Measurements from ENCODE around the gene STON1.
"Not testable (repeated sequence)": the region's sequence is repeated elsewhere in the genome, so short reads cannot be mapped to it uniquely, and the experiment has no call there.

The STON1 gene

DNA sequence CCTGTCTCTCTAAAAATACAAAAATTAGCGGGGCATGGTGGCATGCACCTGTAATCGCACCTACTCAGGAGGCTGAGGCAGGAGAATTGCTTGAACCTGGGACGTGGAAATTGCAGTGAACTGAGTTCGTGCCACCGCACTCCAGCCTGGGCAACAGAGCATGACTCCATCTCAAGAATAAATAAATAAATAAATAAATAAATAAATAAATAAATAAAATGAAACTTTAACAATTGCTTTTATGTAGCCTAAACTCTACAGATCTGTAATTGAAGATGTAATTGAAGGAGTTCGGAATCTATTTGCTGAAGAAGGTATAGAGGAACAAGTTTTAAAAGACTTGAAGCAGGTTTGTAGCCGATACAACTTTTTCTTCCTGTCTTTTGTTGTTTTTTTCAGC is 90.7 kb downstream of the STON1 start:
- DNase-seq (ENCODE audit: low read depth), result no peak

DNA sequence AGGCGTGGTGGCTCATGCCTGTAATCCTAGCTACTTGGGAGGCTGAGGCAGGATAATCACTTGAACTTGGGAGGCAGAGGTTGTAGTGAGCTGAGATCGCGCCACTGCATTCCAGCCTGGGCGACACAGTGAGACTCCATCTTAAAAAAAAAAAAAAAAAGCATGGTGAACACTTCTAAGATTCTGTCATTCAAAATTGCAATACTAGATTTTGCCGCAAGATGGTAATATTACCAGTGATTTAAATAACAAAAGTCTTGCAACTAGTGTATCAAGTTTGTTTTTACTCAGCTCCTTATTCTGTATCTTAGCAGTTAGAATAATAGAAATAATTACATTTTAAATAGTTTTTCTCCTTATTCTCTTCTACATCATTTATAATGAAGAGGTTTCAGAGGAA is 92.7 kb downstream of the STON1 start:
- DNase-seq (ENCODE audit: low read depth), result not testable (repeated sequence)

DNA sequence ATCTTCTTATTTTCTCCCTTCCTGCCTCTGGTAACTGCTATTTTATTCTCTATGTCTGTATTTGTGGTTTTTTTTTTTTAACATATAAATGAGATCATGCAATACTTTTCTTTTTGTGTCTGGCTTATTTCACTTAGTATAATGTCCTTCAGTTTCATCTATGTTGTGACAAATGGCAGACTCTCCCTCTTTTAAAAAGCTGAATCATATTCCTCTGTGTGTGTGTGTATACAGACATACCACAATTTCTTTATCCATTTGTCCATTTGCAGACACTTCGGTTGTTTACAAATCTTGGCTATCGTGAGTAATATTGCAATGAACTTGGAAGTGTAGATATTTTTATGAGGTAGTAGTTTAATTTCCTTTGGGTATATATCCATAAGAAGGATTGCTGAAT is 94.7 kb downstream of the STON1 start:
- DNase-seq (ENCODE audit: low read depth), result no peak

DNA sequence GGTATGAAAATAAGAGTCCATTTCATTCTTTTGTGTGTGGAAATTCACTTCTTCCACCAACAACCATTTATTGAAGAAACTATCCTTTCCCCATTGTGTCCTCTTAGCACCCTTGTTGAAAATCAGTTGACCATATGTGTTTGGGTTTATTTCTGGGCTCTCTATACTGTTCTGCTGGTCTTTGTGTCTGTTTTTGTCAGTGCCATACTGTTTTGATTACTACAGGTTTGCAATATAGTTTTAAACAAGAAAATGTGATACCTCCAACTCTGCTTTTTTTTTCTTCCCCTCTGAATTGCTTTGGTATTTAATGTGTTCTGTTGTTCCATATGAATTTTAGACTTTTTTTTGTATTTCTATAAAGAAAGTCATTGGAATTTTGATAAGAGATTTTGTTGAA is 96.1 kb downstream of the STON1 start:
- DNase-seq (ENCODE audit: low read depth), result no peak

DNA sequence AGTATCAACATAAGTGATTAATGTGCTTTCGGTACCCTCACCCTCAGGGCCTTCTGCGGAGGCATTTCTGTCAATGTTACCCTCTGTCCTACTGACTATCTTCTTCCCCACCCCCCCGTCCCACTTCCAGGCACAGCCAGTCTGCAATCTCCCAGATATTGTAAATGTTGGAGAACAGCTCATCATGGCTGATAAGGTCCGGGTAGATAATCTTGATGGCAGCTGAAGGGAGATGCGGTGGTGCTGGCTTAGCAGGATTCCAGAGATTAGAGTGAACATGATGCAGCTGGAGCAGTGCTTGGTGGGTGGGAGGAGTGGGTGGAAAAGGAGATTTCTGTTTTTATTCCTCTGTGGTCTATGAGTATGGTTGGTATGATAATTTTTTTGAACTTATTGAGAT is 103.2 kb downstream of the STON1 start:
- no peak for DNase-seq (ENCODE audit: low read depth)

DNA sequence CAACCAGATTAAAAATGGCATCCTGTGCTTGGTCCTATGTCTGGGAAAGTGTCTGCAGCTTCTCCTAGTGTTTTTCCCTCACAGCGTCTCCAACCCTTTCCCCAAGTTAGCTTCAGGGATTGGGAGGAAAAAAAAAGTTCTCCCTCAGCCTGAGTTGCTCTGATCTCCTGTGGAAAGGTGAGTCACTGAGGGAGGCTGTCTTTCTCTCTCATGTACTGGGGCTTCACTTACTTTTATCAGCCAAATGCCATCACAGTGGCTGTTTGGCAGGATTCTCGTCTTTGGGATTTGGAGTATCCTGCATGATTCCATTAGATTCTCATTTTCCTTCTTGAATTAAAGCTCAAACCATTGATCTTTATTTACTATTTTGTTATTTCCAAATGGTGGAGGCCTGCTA is 105.8 kb downstream of the STON1 start:
- DNase-seq (ENCODE audit: low read depth), result no peak

DNA sequence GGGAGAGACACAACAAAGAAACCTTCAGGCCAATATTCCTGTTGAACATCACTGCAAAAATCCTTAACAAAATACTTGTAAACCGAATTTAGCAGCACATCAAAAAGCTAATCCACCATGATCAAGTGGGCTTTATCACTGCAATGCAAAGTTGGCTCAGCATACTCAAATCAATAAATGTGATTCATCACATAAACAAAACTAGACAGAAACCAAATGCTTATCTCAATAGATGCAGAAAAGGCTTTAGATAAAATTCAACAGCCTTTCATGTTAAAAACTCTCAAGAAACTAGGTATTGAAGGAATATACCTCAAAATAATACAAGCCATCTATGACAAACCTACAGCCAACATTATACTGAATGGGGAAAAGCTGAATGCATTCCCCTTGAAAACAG is 108.3 kb downstream of the STON1 start:
- no peak for DNase-seq (ENCODE audit: low read depth)
